ENCODE measurements around the gene ITM2B.

The ITM2B gene

DNA sequence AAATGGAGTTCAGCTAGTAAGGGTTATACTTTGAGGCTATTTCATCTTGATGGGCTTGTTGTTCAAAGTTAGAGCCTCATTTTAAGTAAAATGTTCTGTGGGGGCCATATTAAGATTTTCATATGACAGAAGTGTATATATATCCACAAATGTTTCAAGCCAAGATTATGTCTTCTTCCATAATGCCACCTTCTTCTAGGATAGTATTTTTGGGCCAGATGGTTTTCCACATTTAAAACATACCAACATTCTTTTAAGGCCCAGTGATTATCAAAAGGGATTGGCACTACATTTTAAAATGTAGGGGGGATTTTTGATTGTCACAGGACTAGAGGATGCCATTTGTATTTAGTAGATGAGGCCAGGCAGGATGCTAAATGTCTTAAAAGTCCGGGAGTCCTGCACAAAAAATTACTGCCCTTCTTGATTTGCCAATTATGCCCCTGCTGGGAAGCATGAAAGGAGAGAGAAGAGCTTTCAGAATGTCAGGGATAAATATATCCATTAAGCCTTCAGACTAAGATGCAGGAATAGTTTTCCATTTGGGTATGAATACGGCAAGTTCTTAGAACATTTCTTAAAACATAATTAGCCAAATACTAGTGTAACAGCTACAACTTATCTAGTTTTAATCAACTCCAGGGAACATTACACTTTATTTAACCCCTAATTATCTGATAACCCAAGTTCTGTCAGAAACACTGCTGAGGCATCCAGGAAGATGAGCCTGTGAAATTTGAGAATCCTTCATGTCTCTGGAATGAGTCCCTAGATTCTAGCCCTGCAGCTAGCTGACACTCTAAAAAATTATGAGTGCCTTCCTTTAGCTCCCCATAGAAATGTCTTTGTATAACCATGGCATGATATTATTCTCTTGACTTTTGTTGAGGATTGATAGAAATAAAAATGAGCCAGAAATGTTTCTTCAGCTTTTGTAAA lies 34.0 kb downstream of the ITM2B start:
- Histone ChIP-seq H3K36me3 (ENCODE audit: low read depth) (peaks cover 21% of the 10 kb centered on the region), H3K4me3 (ENCODE audit: severe bottlenecking) (no peak overlapping the region), H3K27me3 (ENCODE audit: insufficient read depth, poor library complexity, severe bottlenecking) (no peaks in the 10 kb centered on the region), H3K4me1 (ENCODE audit: insufficient read depth, poor library complexity, severe bottlenecking) (peaks cover 11% of the 10 kb centered on the region), H3K27ac (ENCODE audit: poor library complexity, severe bottlenecking) (no peak overlapping the region), H3K9me3 (ENCODE audit: severe bottlenecking) (no peaks in the 10 kb centered on the region)
- TF ChIP-seq, protein P1, sequence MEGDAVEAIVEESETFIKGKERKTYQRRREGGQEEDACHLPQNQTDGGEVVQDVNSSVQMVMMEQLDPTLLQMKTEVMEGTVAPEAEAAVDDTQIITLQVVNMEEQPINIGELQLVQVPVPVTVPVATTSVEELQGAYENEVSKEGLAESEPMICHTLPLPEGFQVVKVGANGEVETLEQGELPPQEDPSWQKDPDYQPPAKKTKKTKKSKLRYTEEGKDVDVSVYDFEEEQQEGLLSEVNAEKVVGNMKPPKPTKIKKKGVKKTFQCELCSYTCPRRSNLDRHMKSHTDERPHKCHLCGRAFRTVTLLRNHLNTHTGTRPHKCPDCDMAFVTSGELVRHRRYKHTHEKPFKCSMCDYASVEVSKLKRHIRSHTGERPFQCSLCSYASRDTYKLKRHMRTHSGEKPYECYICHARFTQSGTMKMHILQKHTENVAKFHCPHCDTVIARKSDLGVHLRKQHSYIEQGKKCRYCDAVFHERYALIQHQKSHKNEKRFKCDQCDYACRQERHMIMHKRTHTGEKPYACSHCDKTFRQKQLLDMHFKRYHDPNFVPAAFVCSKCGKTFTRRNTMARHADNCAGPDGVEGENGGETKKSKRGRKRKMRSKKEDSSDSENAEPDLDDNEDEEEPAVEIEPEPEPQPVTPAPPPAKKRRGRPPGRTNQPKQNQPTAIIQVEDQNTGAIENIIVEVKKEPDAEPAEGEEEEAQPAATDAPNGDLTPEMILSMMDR (IDR thresholded peaks at IDR 0.05; ENCODE audit: poor library complexity, severe bottlenecking): no peak
- no peak for ATAC-seq (ENCODE audit: low read depth)
- DNase-seq (ENCODE audit: low spot score): no peak

- Histone ChIP-seq H3K4me3 (ENCODE audit: severe bottlenecking) (no peak overlapping the region), H3K36me3 (ENCODE audit: low read depth) (peaks cover 10% of the 10 kb centered on the region), H3K9me3 (ENCODE audit: severe bottlenecking) (no peaks in the 10 kb centered on the region), H3K27ac (ENCODE audit: poor library complexity, severe bottlenecking) (no peak overlapping the region), H3K4me1 (ENCODE audit: insufficient read depth, poor library complexity, severe bottlenecking) (peaks cover 8% of the 10 kb centered on the region), H3K27me3 (ENCODE audit: insufficient read depth, poor library complexity, severe bottlenecking) (no peaks in the 10 kb centered on the region)
- DNase-seq (ENCODE audit: low spot score) (no peak), ATAC-seq (ENCODE audit: low read depth) (no peak)
- TF ChIP-seq, protein P1 (IDR thresholded peaks at IDR 0.05; ENCODE audit: poor library complexity, severe bottlenecking): no peak
Observed at GRCh38 chr13:48268019-48268418, 35.0 kb downstream of the ITM2B start.

DNA sequence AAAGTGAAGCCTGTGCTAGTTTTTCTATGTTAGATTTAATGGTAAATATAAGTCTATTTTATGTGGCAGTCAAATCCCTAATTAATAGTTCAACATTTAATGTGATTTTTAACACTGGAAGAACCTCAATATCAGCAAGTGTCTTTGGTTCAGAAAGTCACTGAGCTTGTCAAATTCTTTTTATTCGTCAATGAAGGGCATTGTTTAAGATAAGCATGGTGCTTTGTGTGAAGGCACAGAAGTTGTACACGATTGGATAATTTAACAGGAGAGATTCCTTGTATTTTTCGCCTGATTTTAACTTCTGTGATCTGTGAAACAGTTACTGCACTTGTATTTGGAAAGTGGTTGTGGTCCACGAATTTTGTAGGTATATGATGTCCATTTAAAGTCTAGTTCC lies 40.3 kb downstream of the ITM2B start:
- ATAC-seq (ENCODE audit: low read depth) (no peak), DNase-seq (ENCODE audit: low spot score) (no peak)
- Histone ChIP-seq H3K27ac (ENCODE audit: poor library complexity, severe bottlenecking) (no peak overlapping the region), H3K9me3 (ENCODE audit: severe bottlenecking) (no peaks in the 10 kb centered on the region), H3K36me3 (ENCODE audit: low read depth) (no peaks in the 10 kb centered on the region), H3K4me1 (ENCODE audit: insufficient read depth, poor library complexity, severe bottlenecking) (peaks cover 4% of the 10 kb centered on the region), H3K4me3 (ENCODE audit: severe bottlenecking) (no peak overlapping the region), H3K27me3 (ENCODE audit: insufficient read depth, poor library complexity, severe bottlenecking) (no peaks in the 10 kb centered on the region)
- TF ChIP-seq, protein P1 (IDR thresholded peaks at IDR 0.05; ENCODE audit: poor library complexity, severe bottlenecking): no peak

- ATAC-seq (ENCODE audit: low read depth) (no peak), DNase-seq (ENCODE audit: low spot score) (no peak)
- Histone ChIP-seq H3K27me3 (ENCODE audit: insufficient read depth, poor library complexity, severe bottlenecking) (no peaks in the 10 kb centered on the region), H3K9me3 (ENCODE audit: severe bottlenecking) (no peaks in the 10 kb centered on the region), H3K36me3 (ENCODE audit: low read depth) (no peaks in the 10 kb centered on the region), H3K4me3 (ENCODE audit: severe bottlenecking) (no peak overlapping the region), H3K4me1 (ENCODE audit: insufficient read depth, poor library complexity, severe bottlenecking) (no peaks in the 10 kb centered on the region), H3K27ac (ENCODE audit: poor library complexity, severe bottlenecking) (no peak overlapping the region)
- TF ChIP-seq, protein P1 (IDR thresholded peaks at IDR 0.05; ENCODE audit: poor library complexity, severe bottlenecking): no peak
Observed at GRCh38 chr13:48275507-48275906, 42.5 kb downstream of the ITM2B start.

DNA sequence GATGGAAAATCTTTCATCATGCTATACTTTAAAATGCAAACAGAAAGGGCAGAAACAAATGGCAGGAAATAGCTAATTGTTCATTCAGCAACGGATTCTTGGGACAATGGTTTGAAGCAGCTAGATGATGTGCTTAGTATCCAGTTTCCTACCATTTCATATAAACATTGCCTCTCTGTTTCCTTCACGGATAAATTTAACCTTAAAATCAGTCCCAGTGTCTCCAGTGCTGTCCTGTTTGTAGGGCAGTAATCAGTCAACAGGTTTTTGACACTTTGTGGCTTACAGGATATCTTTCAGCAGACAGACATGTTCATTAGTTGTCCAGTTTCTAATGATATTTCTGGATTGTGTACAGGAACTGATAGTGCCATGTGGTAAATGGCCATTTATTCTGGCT lies 45.8 kb downstream of the ITM2B start:
- H3K27ac ChIP-seq (ENCODE audit: poor library complexity, severe bottlenecking): no peak overlapping the region
- no peaks in the 10 kb centered on the region for H3K4me1 ChIP-seq (ENCODE audit: insufficient read depth, poor library complexity, severe bottlenecking)
- TF ChIP-seq, protein P1 (IDR thresholded peaks at IDR 0.05; ENCODE audit: poor library complexity, severe bottlenecking): no peak
- H3K4me3 ChIP-seq (ENCODE audit: severe bottlenecking): no peak overlapping the region
- no peak for ATAC-seq (ENCODE audit: low read depth)
- no peak for DNase-seq (ENCODE audit: low spot score)
- no peaks in the 10 kb centered on the region for H3K9me3 ChIP-seq (ENCODE audit: severe bottlenecking)
- H3K36me3 ChIP-seq (ENCODE audit: low read depth): no peaks in the 10 kb centered on the region
- no peaks in the 10 kb centered on the region for H3K27me3 ChIP-seq (ENCODE audit: insufficient read depth, poor library complexity, severe bottlenecking)
